Calu3 (cell line): ENCODE data around the gene UNC5C. TPM values are rescaled to one million over a fixed set of nuclear protein-coding genes. Genes with fewer than 3 reads are reported as not detected.

ENCODE experiments used
- BruUV-seq: library from RNA; stranded (reverse); fragments of 400-500 nt; replicated peaks from 2 replicates; lab custom pipeline; 2021; lab: Mats Ljungman, UMichigan
- CTCF ChIA-PET: fragments of 300-600 bp; sonication (Branson Sonifier 250); formaldehyde crosslinking; loops from one replicate; lab custom pipeline; 2022; ENCODE audit warnings: antibody characterized with exemption; lab: Charles Lee
- DNase-seq: peaks from one replicate; pipeline ENCODE4 v3.0.0; 2022
- H3K27ac Mint-ChIP-seq: one replicate; pipeline ENCODE4 v1.8.0; 2022; ENCODE audit warnings: mixed read lengths; ENCODE audit not compliant: unreplicated experiment
- H3K27me3 Mint-ChIP-seq: one replicate; pipeline ENCODE4 v1.8.0; 2022; ENCODE audit warnings: mixed read lengths; ENCODE audit not compliant: unreplicated experiment
- H3K36me3 Mint-ChIP-seq: one replicate; pipeline ENCODE4 v1.8.0; 2022; ENCODE audit warnings: mild to moderate bottlenecking, moderate library complexity, mixed read lengths; ENCODE audit not compliant: insufficient read depth, unreplicated experiment
- H3K4me1 Mint-ChIP-seq: one replicate; pipeline ENCODE4 v1.8.0; 2022; ENCODE audit warnings: mild to moderate bottlenecking, low read depth, mixed read lengths; ENCODE audit not compliant: unreplicated experiment
- H3K4me3 Mint-ChIP-seq: one replicate; pipeline ENCODE4 v1.8.0; 2022; ENCODE audit warnings: mild to moderate bottlenecking, low read depth, moderate library complexity, mixed read lengths; ENCODE audit not compliant: unreplicated experiment
- H3K9me3 Mint-ChIP-seq: one replicate; pipeline ENCODE4 v1.8.0; 2022; ENCODE audit warnings: low read depth, mixed read lengths; ENCODE audit not compliant: unreplicated experiment
- CTCF ChIP-seq: fragments of 200-600 bp; IDR thresholded peaks from one replicate; pipeline ENCODE4 v1.8.0; 2022; ENCODE audit warnings: antibody characterized with exemption; ENCODE audit not compliant: unreplicated experiment
- intact Hi-C: fragments of 100-400 bp; cut with micrococcal nuclease; formaldehyde crosslinking; loops from one replicate; pipeline ENCODE4 v1.10.0; 2022; ENCODE audit not compliant: unreplicated experiment
- total RNA-seq: library from RNA; stranded (reverse); gene quantifications from 2 replicates; pipeline ENCODE4 v1.2.3, GENCODE V29; 2022

UNC5C gene
- total RNA-seq, 1 experiment from 2014 or later = not detected

GRCh38 chr4:95572304-95572991, 23.7 kb upstream of the UNC5C start:
- peaks cover 7% of the 10 kb centered on the region for H3K9me3 Mint-ChIP-seq
- no peak overlapping the region for H3K27ac Mint-ChIP-seq
- no TSS peak for BruUV-seq
- no peaks in the 10 kb centered on the region for H3K36me3 Mint-ChIP-seq
- peaks cover 12% of the 10 kb centered on the region for H3K4me1 Mint-ChIP-seq
- H3K4me3 Mint-ChIP-seq = no peak overlapping the region
- no peak for TF ChIP-seq CTCF
- CTCF ChIA-PET = interaction anchor here (0.5 kb wide), 1 partner anchor 367 kb away, joined by 3 read pairs; no protein-coding TSS in a partner anchor
- H3K27me3 Mint-ChIP-seq = no peaks in the 10 kb centered on the region
- DNase-seq = peak; percentile 80
- intact Hi-C loops = no loop called here

GRCh38 chr4:95571577-95571976, 22.8 kb upstream of the UNC5C start:
- intact Hi-C loops = no loop called here
- Mint-ChIP-seq H3K36me3 (no peaks in the 10 kb centered on the region), H3K4me1 (peaks cover 12% of the 10 kb centered on the region), H3K27ac (no peak overlapping the region), H3K4me3 (no peak overlapping the region), H3K9me3 (peaks cover 7% of the 10 kb centered on the region), H3K27me3 (no peaks in the 10 kb centered on the region)
- CTCF ChIA-PET = no interaction called here
- no TSS peak for BruUV-seq
- no peak for DNase-seq
- no peak for TF ChIP-seq CTCF

GRCh38 chr4:95563638-95564337, 15.0 kb upstream of the UNC5C start:
- Mint-ChIP-seq H3K4me3 (no peak overlapping the region), H3K27me3 (no peaks in the 10 kb centered on the region), H3K27ac (no peak overlapping the region), H3K4me1 (no peaks in the 10 kb centered on the region), H3K36me3 (no peaks in the 10 kb centered on the region), H3K9me3 (peaks cover 2% of the 10 kb centered on the region)
- no peak for DNase-seq
- TF ChIP-seq CTCF = no peak
- CTCF ChIA-PET = no interaction called here
- BruUV-seq = no TSS peak
- intact Hi-C loops = no loop called here

- H3K27ac Mint-ChIP-seq = no peak overlapping the region
- CTCF ChIA-PET = no interaction called here
- no peaks in the 10 kb centered on the region for H3K9me3 Mint-ChIP-seq
- BruUV-seq = no TSS peak
- H3K27me3 Mint-ChIP-seq = no peaks in the 10 kb centered on the region
- no peak for TF ChIP-seq CTCF
- H3K4me1 Mint-ChIP-seq = no peaks in the 10 kb centered on the region
- intact Hi-C loops = no loop called here
- no peaks in the 10 kb centered on the region for H3K36me3 Mint-ChIP-seq
- no peak overlapping the region for H3K4me3 Mint-ChIP-seq
- DNase-seq = no peak
These were observed 12.0 kb upstream of the UNC5C start for GRCh38 chr4:95560774-95561173.
